Neural cell (in vitro differentiated cells): Measurements from ENCODE around the gene RCOR3. TPM values are rescaled to one million over a fixed set of nuclear protein-coding genes. Genes with fewer than 3 reads are reported as not detected.

Source experiments
- H2AFZ ChIP-seq: fragments of 200-600, 300-800 bp; sonication (generic), shearing (Covaris generic); 2 replicates; pipeline ENCODE4 v1.6.0; 2014; ENCODE audit warnings: low read depth, mild to moderate bottlenecking, antibody characterized with exemption, low read length, moderate library complexity
- H3F3A ChIP-seq: fragments of 200-600 bp; shearing (Covaris generic); 2 replicates; pipeline ENCODE4 v1.6.1; 2016; ENCODE audit warnings: mild to moderate bottlenecking, moderate library complexity, mixed read lengths, antibody characterized with exemption, low read length; ENCODE audit not compliant: insufficient read depth, poor library complexity, severe bottlenecking
- H3K27ac ChIP-seq: fragments of 200-600, 300-800 bp; sonication (generic), shearing (Covaris generic); 2 replicates; pipeline ENCODE4 v1.5.1; 2014; ENCODE audit warnings: mild to moderate bottlenecking, low read length, moderate library complexity
- H3K27me3 ChIP-seq: fragments of 300-800, 200-600 bp; sonication (generic), shearing (Covaris generic); 2 replicates; pipeline ENCODE4 v1.6.0; 2014; ENCODE audit warnings: mild to moderate bottlenecking, low read depth, low read length, moderate library complexity; ENCODE audit not compliant: insufficient read depth
- H3K36me3 ChIP-seq: fragments of 300-800, 200-600 bp; sonication (generic), shearing (Covaris generic); 2 replicates; pipeline ENCODE4 v1.5.1; 2014; ENCODE audit warnings: mild to moderate bottlenecking, antibody characterized with exemption, low read length, moderate library complexity; ENCODE audit not compliant: insufficient read depth
- H3K4me2 ChIP-seq: fragments of 300-800, 200-600 bp; sonication (generic), shearing (Covaris generic); 2 replicates; pipeline ENCODE4 v1.6.0; 2014; ENCODE audit warnings: mild to moderate bottlenecking, low read length
- H3K4me3 ChIP-seq: fragments of 300-800, 200-600 bp; sonication (generic), shearing (Covaris generic); 2 replicates; pipeline ENCODE4 v1.5.1; 2014; ENCODE audit warnings: mild to moderate bottlenecking, low read length, moderate library complexity
- H3K79me2 ChIP-seq: fragments of 200-600 bp; shearing (Covaris generic); replicated peaks from 2 replicates; pipeline ENCODE4 v1.6.0; 2014; ENCODE audit warnings: mild to moderate bottlenecking, low read length, moderate library complexity; ENCODE audit not compliant: insufficient read depth
- H3K9ac ChIP-seq: fragments of 300-800, 200-600 bp; sonication (generic), shearing (Covaris generic); 2 replicates; pipeline ENCODE4 v1.6.1; 2016; ENCODE audit warnings: mild to moderate bottlenecking, low read length, mixed read lengths
- H3K9me2 ChIP-seq: fragments of 200-600 bp; shearing (Covaris generic); 2 replicates; pipeline ENCODE4 v1.6.1; 2016; ENCODE audit warnings: mild to moderate bottlenecking, low read length, mixed read lengths; ENCODE audit not compliant: insufficient read depth
- H3K9me3 ChIP-seq: fragments of 200-600, 300-800 bp; sonication (generic), shearing (Covaris generic); 2 replicates; pipeline ENCODE4 v1.6.1; 2016; ENCODE audit warnings: mild to moderate bottlenecking, mixed run types, low read length, moderate library complexity, mixed read lengths
- H4K20me1 ChIP-seq: fragments of 200-600 bp; shearing (Covaris generic); 2 replicates; pipeline ENCODE4 v1.6.1; 2016; ENCODE audit warnings: mild to moderate bottlenecking, mixed run types; ENCODE audit not compliant: insufficient read depth
- EP300 ChIP-seq: fragments of 450-650 bp; conservative IDR thresholded peaks from 2 replicates; pipeline ENCODE4 v1.6.1; 2014; ENCODE audit warnings: antibody characterized with exemption, mild to moderate bottlenecking, moderate library complexity; ENCODE audit not compliant: poor library complexity, severe bottlenecking
- EZH2 ChIP-seq: fragments of 200-600, 300-800 bp; shearing (Covaris generic), sonication (generic); IDR thresholded peaks from 2 replicates; pipeline ENCODE4 v1.6.1; 2014; ENCODE audit warnings: antibody characterized with exemption, low read length, borderline replicate concordance, mild to moderate bottlenecking; ENCODE audit not compliant: insufficient read depth, poor library complexity, severe bottlenecking
- MXI1 ChIP-seq: fragments of 450-650 bp; conservative IDR thresholded peaks from 2 replicates; pipeline ENCODE4 v1.6.1; 2014; ENCODE audit warnings: antibody characterized with exemption, mild to moderate bottlenecking; ENCODE audit not compliant: poor library complexity, severe bottlenecking
- POLR2AphosphoS5 ChIP-seq: IDR thresholded peaks from 2 replicates; pipeline ENCODE4 v1.6.1; 2012
- RAD21 ChIP-seq: fragments of 450-650 bp; conservative IDR thresholded peaks from 2 replicates; pipeline ENCODE4 v1.6.1; 2014; ENCODE audit warnings: antibody characterized with exemption, mild to moderate bottlenecking, moderate library complexity
- REST ChIP-seq: IDR thresholded peaks from 2 replicates; pipeline ENCODE4 v1.6.1; 2012; ENCODE audit warnings: borderline replicate concordance
- SMC3 ChIP-seq: fragments of 450-650 bp; conservative IDR thresholded peaks from 2 replicates; pipeline ENCODE4 v1.6.1; 2014; ENCODE audit warnings: antibody characterized with exemption, mild to moderate bottlenecking, moderate library complexity; ENCODE audit not compliant: poor library complexity
- TAF1 ChIP-seq: IDR thresholded peaks from 2 replicates; pipeline ENCODE4 v1.6.1; 2012; ENCODE audit warnings: low read depth
- polyA plus RNA-seq: library from polyadenylated mRNA; depleted of rRNA; stranded (reverse); fragments of >200 nt; gene quantifications from 2 replicates; pipeline ENCODE4 v1.2.3, GENCODE V29; 2014
- TF ChIP-seq, protein P1 (sequence below): fragments of 450-650 bp; IDR thresholded peaks from 2 replicates; pipeline ENCODE4 v1.5.1; 2014; ENCODE audit warnings: antibody characterized with exemption, mild to moderate bottlenecking, moderate library complexity; ENCODE audit not compliant: poor library complexity, severe bottlenecking

RCOR3 gene
- polyA plus RNA-seq, 1 donor from 2014 or later = 61.6 TPM

DNA sequence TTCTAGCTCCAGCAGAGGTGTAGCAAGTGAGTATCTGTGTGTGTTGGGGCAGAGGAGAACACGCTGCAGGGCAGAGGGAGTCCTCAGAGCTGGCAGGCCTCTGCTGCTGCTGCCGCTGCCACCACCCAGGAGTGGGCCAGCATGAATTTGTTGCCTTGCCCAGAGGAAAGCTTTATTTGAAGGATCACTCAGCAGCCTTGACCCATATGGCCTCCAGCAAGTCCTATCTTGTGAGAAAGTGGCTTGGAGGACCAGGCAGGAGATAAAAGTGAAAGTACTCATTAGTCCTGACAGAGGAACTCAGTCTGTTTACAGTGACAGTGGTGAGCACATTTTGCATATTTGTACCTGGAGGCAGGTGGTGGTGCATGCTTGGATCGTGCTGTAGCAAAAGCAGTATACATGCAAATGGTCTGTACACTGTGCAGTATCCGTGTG lies 70.6 kb downstream of the RCOR3 start:
- Histone ChIP-seq H3K27me3 (peaks cover 25% of the 10 kb centered on the region), H3K4me3 (no peak overlapping the region), H3K4me2 (no peak overlapping the region), H3K9ac (no peak overlapping the region), H3K79me2 (no peaks in the 10 kb centered on the region), H3F3A (no peaks in the 10 kb centered on the region), H3K9me3 (peaks cover 6% of the 10 kb centered on the region), H3K27ac (no peak overlapping the region), H3K36me3 (no peaks in the 10 kb centered on the region), H2AFZ (no peak overlapping the region), H4K20me1 (no peaks in the 10 kb centered on the region), H3K9me2 (no peaks in the 10 kb centered on the region)
- TF ChIP-seq, protein P1, sequence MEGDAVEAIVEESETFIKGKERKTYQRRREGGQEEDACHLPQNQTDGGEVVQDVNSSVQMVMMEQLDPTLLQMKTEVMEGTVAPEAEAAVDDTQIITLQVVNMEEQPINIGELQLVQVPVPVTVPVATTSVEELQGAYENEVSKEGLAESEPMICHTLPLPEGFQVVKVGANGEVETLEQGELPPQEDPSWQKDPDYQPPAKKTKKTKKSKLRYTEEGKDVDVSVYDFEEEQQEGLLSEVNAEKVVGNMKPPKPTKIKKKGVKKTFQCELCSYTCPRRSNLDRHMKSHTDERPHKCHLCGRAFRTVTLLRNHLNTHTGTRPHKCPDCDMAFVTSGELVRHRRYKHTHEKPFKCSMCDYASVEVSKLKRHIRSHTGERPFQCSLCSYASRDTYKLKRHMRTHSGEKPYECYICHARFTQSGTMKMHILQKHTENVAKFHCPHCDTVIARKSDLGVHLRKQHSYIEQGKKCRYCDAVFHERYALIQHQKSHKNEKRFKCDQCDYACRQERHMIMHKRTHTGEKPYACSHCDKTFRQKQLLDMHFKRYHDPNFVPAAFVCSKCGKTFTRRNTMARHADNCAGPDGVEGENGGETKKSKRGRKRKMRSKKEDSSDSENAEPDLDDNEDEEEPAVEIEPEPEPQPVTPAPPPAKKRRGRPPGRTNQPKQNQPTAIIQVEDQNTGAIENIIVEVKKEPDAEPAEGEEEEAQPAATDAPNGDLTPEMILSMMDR = no peak
- TF ChIP-seq POLR2AphosphoS5 (no peak), MXI1 (no peak), EZH2 (no peak), RAD21 (no peak), EP300 (no peak), TAF1 (no peak)

DNA sequence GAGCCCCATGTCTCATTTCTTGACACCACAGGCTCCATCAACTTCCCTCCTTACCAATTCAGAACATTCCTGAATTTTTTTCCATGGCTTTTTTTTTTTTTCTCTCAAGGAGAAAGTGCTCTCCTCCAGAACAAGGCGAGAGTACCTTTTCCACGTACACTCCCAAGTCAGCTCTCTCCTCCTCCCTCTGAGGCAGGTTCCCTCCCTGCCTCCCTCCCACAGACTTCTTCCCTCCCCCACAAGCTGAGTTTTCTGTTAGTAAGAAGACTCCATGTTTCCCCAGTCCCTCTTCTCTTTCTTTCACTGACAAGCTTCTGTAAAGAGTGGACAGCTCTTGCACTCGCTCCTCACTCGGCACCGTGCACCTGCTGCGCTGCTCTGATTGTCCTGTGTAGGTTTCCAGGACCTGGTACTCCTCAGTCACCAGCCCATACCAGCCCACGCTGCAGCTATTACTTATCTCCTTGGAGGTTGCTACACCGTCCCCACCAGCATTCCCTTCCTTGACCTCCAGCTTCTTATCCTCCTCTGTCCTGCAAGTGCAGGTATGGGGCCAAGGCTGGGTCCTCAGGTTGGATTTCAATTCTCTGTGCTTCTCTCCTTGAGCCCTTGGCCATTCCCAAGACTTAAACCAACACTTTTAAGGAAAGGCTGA lies 71.2 kb downstream of the RCOR3 start:
- Histone ChIP-seq H3K9me2 (no peaks in the 10 kb centered on the region), H3F3A (no peaks in the 10 kb centered on the region), H3K4me2 (no peak overlapping the region), H3K4me3 (no peak overlapping the region), H3K36me3 (no peaks in the 10 kb centered on the region), H3K27ac (no peak overlapping the region), H4K20me1 (no peaks in the 10 kb centered on the region), H3K79me2 (no peaks in the 10 kb centered on the region), H3K9ac (no peak overlapping the region), H3K9me3 (peaks cover 6% of the 10 kb centered on the region), H3K27me3 (peaks cover 22% of the 10 kb centered on the region), H2AFZ (no peak overlapping the region)
- TF ChIP-seq EP300 = no peak

DNA sequence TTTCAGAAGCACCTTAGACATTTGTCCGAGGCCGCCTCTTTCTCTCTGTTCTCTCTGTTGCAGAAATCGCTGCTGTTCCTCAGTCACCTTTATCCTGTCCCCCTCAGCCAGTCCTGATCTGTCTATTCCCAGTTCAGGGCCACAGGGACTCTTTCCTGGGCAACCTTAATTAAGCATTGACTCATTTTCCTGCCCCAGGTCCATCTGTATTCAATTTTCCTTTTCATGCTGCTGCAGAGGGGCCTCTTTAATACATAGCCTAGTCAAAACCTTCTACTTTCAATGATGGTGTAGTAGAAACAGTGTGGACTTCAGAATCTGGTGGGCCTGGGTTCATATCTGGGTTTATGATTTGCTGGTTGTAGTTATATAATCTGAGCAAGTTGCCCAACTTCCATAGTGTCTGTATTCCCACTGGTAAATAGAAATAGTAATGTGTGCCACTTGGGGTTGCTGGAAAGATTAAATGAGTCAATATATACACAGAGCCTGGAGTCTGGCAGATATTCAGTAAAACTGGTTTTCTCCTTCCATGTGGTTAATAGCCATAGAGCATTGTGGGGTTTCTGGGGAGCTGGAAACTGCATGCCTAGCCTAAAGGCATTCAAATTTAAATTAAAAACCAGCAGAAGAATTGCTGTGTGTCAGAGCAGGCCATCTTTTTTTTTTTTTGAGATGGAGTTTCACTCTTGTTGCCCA lies 72.0 kb downstream of the RCOR3 start:
- H3K9me3 ChIP-seq = peaks cover 6% of the 10 kb centered on the region
- no peak overlapping the region for H3K4me3 ChIP-seq
- TF ChIP-seq REST (no peak), POLR2AphosphoS5 (no peak), TAF1 (no peak), SMC3 (no peak), MXI1 (no peak), RAD21 (no peak), EZH2 (no peak), EP300 (no peak)
- TF ChIP-seq, protein P1 = no peak
- no peak overlapping the region for H3K27ac ChIP-seq
- no peaks in the 10 kb centered on the region for H3K9me2 ChIP-seq
- H3K79me2 ChIP-seq = no peaks in the 10 kb centered on the region
- H3K27me3 ChIP-seq = peaks cover 14% of the 10 kb centered on the region
- H2AFZ ChIP-seq = no peak overlapping the region
- H3K4me2 ChIP-seq = no peak overlapping the region
- no peaks in the 10 kb centered on the region for H4K20me1 ChIP-seq
- no peaks in the 10 kb centered on the region for H3F3A ChIP-seq
- no peaks in the 10 kb centered on the region for H3K36me3 ChIP-seq
- no peak overlapping the region for H3K9ac ChIP-seq
